GM12873 (cell line): ENCODE measurements around the gene FAM163A.

Experiments
- CTCF ChIP-seq: IDR thresholded peaks from 2 replicates; pipeline ENCODE4 v1.5.1; 2012; ENCODE audit warnings: low read depth, mild to moderate bottlenecking, moderate library complexity, low read length, control low read depth; ENCODE audit not compliant: insufficient read depth; ENCODE audit errors: missing control alignments

The FAM163A gene

GRCh38 chr1:179767996-179768395, 24.9 kb downstream of the FAM163A start:
- TF ChIP-seq CTCF, result no peak

GRCh38 chr1:179770887-179771502, 27.9 kb downstream of the FAM163A start:
- TF ChIP-seq CTCF, result no peak

GRCh38 chr1:179773264-179773663, 30.2 kb downstream of the FAM163A start:
- no peak for TF ChIP-seq CTCF

GRCh38 chr1:179774000-179774399, 30.9 kb downstream of the FAM163A start:
- TF ChIP-seq CTCF, result no peak

- TF ChIP-seq CTCF, result no peak
Measured at GRCh38 chr1:179774566-179774965, 31.5 kb downstream of the FAM163A start.

GRCh38 chr1:179775009-179775408, 31.9 kb downstream of the FAM163A start:
- TF ChIP-seq CTCF, result no peak

GRCh38 chr1:179776831-179777230, 33.7 kb downstream of the FAM163A start:
- TF ChIP-seq CTCF, result no peak
